H1 (cell line): Measurements from ENCODE around the gene GPR83. TPM values are rescaled to one million over a fixed set of nuclear protein-coding genes. Genes with fewer than 3 reads are reported as not detected.

Experiments
- CTCF ChIA-PET: fragments of 300-600 bp; sonication (Branson Sonifier 250); formaldehyde crosslinking; loops from one replicate; lab custom pipeline; 2021; ENCODE audit not compliant: partially characterized antibody; lab: Charles Lee
- POLR2A ChIA-PET: fragments of 300-600 bp; sonication (Branson Sonifier 250); formaldehyde crosslinking; loops from one replicate; lab custom pipeline; 2021; ENCODE audit warnings: inconsistent platforms; ENCODE audit not compliant: partially characterized antibody; lab: Charles Lee
- DNase-seq, 2 experiments: peaks; one replicate each; pipeline versions ENCODE4 v3.0.0 to v3.0.0-alpha.2; 2010 to 2022; ENCODE audit warnings: low spot score in 2 of 2, low read depth in 1 of 2, mixed read lengths in 1 of 2
- FAIRE-seq: peaks from 2 replicates; lab custom pipeline; 2011; peaks lifted over from hg19 to GRCh38; lab: Jason Lieb, UNC
- H2AFZ ChIP-seq: 2 replicates; pipeline ENCODE4 v1.8.1; 2012; ENCODE audit warnings: low read length, inconsistent platforms
- H2AK5ac ChIP-seq: 2 replicates; pipeline ENCODE4 v1.6.1; 2013; ENCODE audit warnings: low read depth, low read length
- H2BK120ac ChIP-seq: replicated peaks from 2 replicates; pipeline ENCODE3; 2013; ENCODE audit warnings: low read depth, low read length, inconsistent platforms
- H2BK12ac ChIP-seq: 2 replicates; pipeline ENCODE4 v1.6.1; 2013; ENCODE audit warnings: low read depth, low read length
- H2BK15ac ChIP-seq: 2 replicates; pipeline ENCODE4 v1.6.1; 2013; ENCODE audit warnings: low read length
- H2BK20ac ChIP-seq: 2 replicates; pipeline ENCODE4 v1.6.1; 2013; ENCODE audit warnings: low read length
- H2BK5ac ChIP-seq: 2 replicates; pipeline ENCODE4 v1.6.1; 2013; ENCODE audit warnings: low read depth, low read length
- H3K14ac ChIP-seq: 2 replicates; pipeline ENCODE4 v1.6.1; 2013; ENCODE audit warnings: inconsistent platforms; ENCODE audit not compliant: insufficient read length
- H3K18ac ChIP-seq: 2 replicates; pipeline ENCODE4 v1.6.1; 2013; ENCODE audit warnings: low read length; ENCODE audit errors: extremely low read depth
- H3K23ac ChIP-seq: 2 replicates; pipeline ENCODE4 v1.6.1; 2013; ENCODE audit warnings: inconsistent platforms; ENCODE audit not compliant: insufficient read length
- H3K23me2 ChIP-seq: 2 replicates; pipeline ENCODE4 v1.6.1; 2013; ENCODE audit warnings: low read depth, low read length
- H3K27ac ChIP-seq: 2 replicates; pipeline ENCODE4 v1.6.1; 2011; ENCODE audit warnings: low read depth, low read length, inconsistent platforms
- H3K27me3 ChIP-seq, 4 experiments: replicated peaks in 1 of 4; 1 replicate in 1 of 4; 2 replicates in 3 of 4; pipeline versions ENCODE4 v1.6.1 to v1.8.1; 2011 to 2013; ENCODE audit warnings: low read length in 3 of 4, mild to moderate bottlenecking in 3 of 4, inconsistent platforms in 2 of 4, mixed read lengths in 2 of 4, moderate library complexity in 1 of 4; ENCODE audit not compliant: control insufficient read depth in 3 of 4, insufficient read depth in 3 of 4; ENCODE audit errors: extremely low read depth in 1 of 4
- H3K36me3 ChIP-seq, 4 experiments: 2 replicates each; pipeline versions ENCODE4 v1.6.1 to v1.8.1; 2011 to 2013; ENCODE audit warnings: mild to moderate bottlenecking in 4 of 4, low read length in 3 of 4, moderate library complexity in 2 of 4, control low read depth in 1 of 4, inconsistent platforms in 1 of 4; ENCODE audit not compliant: insufficient read depth in 4 of 4, control insufficient read depth in 2 of 4
- H3K4ac ChIP-seq: replicated peaks from 2 replicates; pipeline ENCODE3; 2013; ENCODE audit warnings: low read length, low read depth, mixed read lengths, inconsistent platforms; ENCODE audit not compliant: insufficient read length
- H3K4me1 ChIP-seq, 4 experiments: replicated peaks in 1 of 4; 1 replicate in 1 of 4; 2 replicates in 3 of 4; pipeline versions ENCODE4 v1.6.1 to v1.8.1; 2011 to 2013; ENCODE audit warnings: low read length in 3 of 4, inconsistent platforms in 2 of 4, mixed read lengths in 1 of 4; ENCODE audit not compliant: insufficient read depth in 4 of 4, control insufficient read depth in 3 of 4
- H3K4me2 ChIP-seq, 2 experiments: 2 replicates each; pipeline versions ENCODE4 v1.6.1 to v1.8.1; 2011 to 2013; ENCODE audit warnings: low read depth in 2 of 2, low read length in 2 of 2, control low read depth in 1 of 2, inconsistent platforms in 1 of 2, mild to moderate bottlenecking in 1 of 2; ENCODE audit not compliant: insufficient read depth in 1 of 2
- H3K4me3 ChIP-seq, 4 experiments: fragments of 200-600, 300-600 bp in 1 of 4; sonication (generic), shearing (Covaris generic), sonication (Bioruptor Twin) in 1 of 4; 2 replicates each; pipeline versions ENCODE4 v1.5.1 to v1.8.1; 2011 to 2016; ENCODE audit warnings: low read length in 4 of 4, low read depth in 3 of 4, control low read depth in 2 of 4, inconsistent platforms in 2 of 4, mild to moderate bottlenecking in 2 of 4, mixed read lengths in 1 of 4, moderate library complexity in 1 of 4; ENCODE audit not compliant: insufficient read depth in 2 of 4; ENCODE audit errors: extremely low read depth in 1 of 4
- H3K56ac ChIP-seq: replicated peaks from 2 replicates; pipeline ENCODE3; 2013; ENCODE audit warnings: low read depth, mild to moderate bottlenecking, mixed read lengths, low read length, inconsistent platforms; ENCODE audit not compliant: insufficient read length
- H3K79me1 ChIP-seq: 2 replicates; pipeline ENCODE4 v1.6.1; 2013; ENCODE audit warnings: low read depth, low read length, control low read depth
- H3K79me2 ChIP-seq, 2 experiments: 2 replicates each; pipeline versions ENCODE4 v1.6.1 to v1.8.1; 2012 to 2013; ENCODE audit warnings: low read length in 2 of 2, mild to moderate bottlenecking in 2 of 2, inconsistent platforms in 1 of 2; ENCODE audit not compliant: insufficient read depth in 2 of 2, control insufficient read depth in 1 of 2
- H3K9ac ChIP-seq, 4 experiments: replicated peaks in 1 of 4; 1 replicate in 1 of 4; 2 replicates in 3 of 4; pipeline versions ENCODE4 v1.6.1 to v1.8.1; 2011 to 2013; ENCODE audit warnings: low read depth in 3 of 4, low read length in 3 of 4, control low read depth in 2 of 4, mild to moderate bottlenecking in 2 of 4, moderate library complexity in 2 of 4, inconsistent platforms in 1 of 4; ENCODE audit errors: extremely low read depth in 1 of 4
- H3K9me3 ChIP-seq, 2 experiments: 2 replicates each; pipeline versions ENCODE4 v1.6.1 to v1.8.1; 2012 to 2013; ENCODE audit warnings: mild to moderate bottlenecking in 2 of 2, moderate library complexity in 2 of 2, control low read depth in 1 of 2, inconsistent platforms in 1 of 2, low read depth in 1 of 2, low read length in 1 of 2, mixed read lengths in 1 of 2; ENCODE audit not compliant: insufficient read depth in 2 of 2
- H4K20me1 ChIP-seq, 2 experiments: replicated peaks in 1 of 2; 2 replicates each; pipeline versions ENCODE3 to v1.8.1; 2011 to 2013; ENCODE audit warnings: inconsistent platforms in 2 of 2, low read length in 2 of 2, mild to moderate bottlenecking in 1 of 2; ENCODE audit not compliant: insufficient read depth in 2 of 2, control insufficient read depth in 1 of 2
- H4K5ac ChIP-seq: 2 replicates; pipeline ENCODE4 v1.6.1; 2013; ENCODE audit warnings: low read length, low read depth, mixed read lengths, inconsistent platforms; ENCODE audit not compliant: insufficient read length
- H4K8ac ChIP-seq: 2 replicates; pipeline ENCODE4 v1.8.0; 2013; ENCODE audit warnings: mild to moderate bottlenecking, moderate library complexity, low read length, inconsistent platforms; ENCODE audit not compliant: insufficient read depth; ENCODE audit errors: extremely low read depth
- H4K91ac ChIP-seq: replicated peaks from 2 replicates; pipeline ENCODE3; 2013; ENCODE audit warnings: low read length, mixed read lengths, inconsistent platforms; ENCODE audit not compliant: insufficient read length
- ATF2 ChIP-seq: IDR thresholded peaks from 2 replicates; pipeline ENCODE4 v1.6.1; 2012; ENCODE audit warnings: low read length, inconsistent platforms
- BACH1 ChIP-seq: IDR thresholded peaks from 2 replicates; pipeline ENCODE4 v1.6.1; 2012; ENCODE audit warnings: low read length, improper control_type of control experiment
- BRCA1 ChIP-seq: IDR thresholded peaks from 2 replicates; pipeline ENCODE4 v1.6.1; 2012; ENCODE audit warnings: low read depth, low read length, improper control_type of control experiment
- CHD1 ChIP-seq: IDR thresholded peaks from 2 replicates; pipeline ENCODE4 v1.6.1; 2012; ENCODE audit warnings: low read depth, low read length, improper control_type of control experiment
- HDAC2 ChIP-seq, 2 experiments: fragments of 300-600 bp in 1 of 2; sonication (generic) in 1 of 2; IDR thresholded peaks; 2 replicates each; pipeline ENCODE4 v1.6.1; 2011 to 2012; ENCODE audit warnings: low read depth in 2 of 2, low read length in 2 of 2, mild to moderate bottlenecking in 2 of 2, moderate library complexity in 2 of 2, borderline replicate concordance in 1 of 2, inconsistent platforms in 1 of 2
- JUN ChIP-seq: IDR thresholded peaks from 2 replicates; pipeline ENCODE4 v1.6.1; 2011; ENCODE audit warnings: low read depth, mild to moderate bottlenecking, improper control_type of control experiment, low read length
- MAFK ChIP-seq: IDR thresholded peaks from 2 replicates; pipeline ENCODE4 v1.6.1; 2012; ENCODE audit warnings: low read depth, mild to moderate bottlenecking, improper control_type of control experiment, low read length
- POLR2A ChIP-seq, 2 experiments: IDR thresholded peaks; 1 replicate in 1 of 2; 2 replicates in 1 of 2; pipeline ENCODE4 v1.6.1; 2011; ENCODE audit warnings: low read depth in 2 of 2, low read length in 2 of 2, mild to moderate bottlenecking in 2 of 2; ENCODE audit errors: control extremely low read depth in 1 of 2
- POLR2AphosphoS5 ChIP-seq: IDR thresholded peaks from 2 replicates; pipeline ENCODE4 v1.6.1; 2011; ENCODE audit warnings: low read depth, low read length
- RAD21 ChIP-seq, 2 experiments: IDR thresholded peaks in 1 of 2; conservative IDR thresholded peaks in 1 of 2; 2 replicates each; pipeline ENCODE4 v1.6.1; 2011; ENCODE audit warnings: low read depth in 2 of 2, low read length in 2 of 2, improper control_type of control experiment in 1 of 2, inconsistent platforms in 1 of 2, mild to moderate bottlenecking in 1 of 2, moderate library complexity in 1 of 2
- SP1 ChIP-seq: IDR thresholded peaks from 2 replicates; pipeline ENCODE4 v1.6.1; 2011; ENCODE audit warnings: low read depth, low read length
- SP2 ChIP-seq: IDR thresholded peaks from 2 replicates; pipeline ENCODE4 v1.6.1; 2012; ENCODE audit warnings: mild to moderate bottlenecking, low read length, inconsistent platforms
- YY1 ChIP-seq: IDR thresholded peaks from 2 replicates; pipeline ENCODE4 v1.6.1; 2011; ENCODE audit warnings: low read depth, mild to moderate bottlenecking, low read length
- WGBS, 2 experiments: shearing (Covaris generic) in 1 of 2; methylation state at CpG; one replicate each; pipeline versions ENCODE4 v1.1.6 to v1.1.7; 2013 to 2015; ENCODE audit warnings: low lambda C conversion rate in 2 of 2, mixed read lengths in 2 of 2, inconsistent platforms in 1 of 2, low coverage in 1 of 2, missing lambda C conversion rate in 1 of 2; ENCODE audit not compliant: insufficient replicate concordance in 2 of 2, insufficient coverage in 1 of 2, insufficient read length in 1 of 2; ENCODE audit errors: extremely low coverage in 1 of 2, missing lambda C conversion rate in 1 of 2; 5-methylcytosine and 5-hydroxymethylcytosine counted together
- polyA plus RNA-seq, 7 experiments: library from polyadenylated mRNA; depleted of rRNA in 3 of 7; stranded (reverse) in 5 of 7; unstranded in 2 of 7; fragments of >200 nt in 5 of 7; fragments of 200-250 nt in 2 of 7; gene quantifications; 1 replicate in 5 of 7; 2 replicates in 1 of 7; 4 replicates in 1 of 7; pipeline versions ENCODE4 v1.2.1 to v1.2.3, GENCODE V29; 2011 to 2013; ENCODE audit warnings: missing spikeins in 2 of 7, mixed read lengths in 2 of 7
- total RNA-seq: library from RNA; stranded (reverse); fragmentation: NEBNext Ultra II Directional; extraction: Animal tissue kit (Norgen Biotek cat#: 25700); gene quantifications from 2 replicates; pipeline ENCODE4 v1.2.1, GENCODE V29; 2021

GPR83 gene
- total and polyA plus RNA-seq, 2 of the 8 experiments (the other 6 are each of a cell fraction or from before 2014, with no cell fraction given): 0.30 to 1.5 TPM

- no peak overlapping the region for H4K91ac ChIP-seq
- H3K4ac ChIP-seq: no peak overlapping the region
- H3K9me3 ChIP-seq: no peaks in the 10 kb centered on the region
- no peak for DNase-seq
- H2BK15ac ChIP-seq: no peak overlapping the region
- ChIA-PET POLR2A (no interaction called here), CTCF (no interaction called here)
- H2AK5ac ChIP-seq: no peak overlapping the region
- H2BK120ac ChIP-seq: no peak overlapping the region
- no peaks in the 10 kb centered on the region for H3K36me3 ChIP-seq
- H4K5ac ChIP-seq: no peak overlapping the region
- H3K14ac ChIP-seq: no peak overlapping the region
- no peak overlapping the region for H4K8ac ChIP-seq
- H3K56ac ChIP-seq: no peak overlapping the region
- H3K4me3 ChIP-seq: no peak overlapping the region
- H2BK5ac ChIP-seq: no peak overlapping the region
- H3K27me3 ChIP-seq: peaks cover 9 to 32% (median 29%) of the 10 kb centered on the region in 4 experiments
- no peak overlapping the region for H2BK12ac ChIP-seq
- 97% methylated on average over 4 of the region's 4 CpGs; no CpG with 5 or more reads in 1 of the 2 experiments for WGBS, 2 experiments
- no peak overlapping the region for H2BK20ac ChIP-seq
- no peak overlapping the region for H3K18ac ChIP-seq
- no peaks in the 10 kb centered on the region for H3K79me2 ChIP-seq
- FAIRE-seq: no peak
- H3K4me1 ChIP-seq: peaks cover 0 to 2% (median 0%) of the 10 kb centered on the region in 4 experiments; a peak in 2 of 7 replicates
- no peaks in the 10 kb centered on the region for H3K79me1 ChIP-seq
- H3K27ac ChIP-seq: no peak overlapping the region
- no peak overlapping the region for H3K23ac ChIP-seq
- H2AFZ ChIP-seq: no peak overlapping the region
- H3K9ac ChIP-seq: no peak overlapping the region
- H4K20me1 ChIP-seq: no peaks in the 10 kb centered on the region
- peaks cover 13% of the 10 kb centered on the region; the same call in 1 of the 2 replicates for H3K23me2 ChIP-seq
- H3K4me2 ChIP-seq: peak overlapping the region in 1 of 2 experiments; percentile 91; a peak in 1 of 4 replicates
- TF ChIP-seq HDAC2 (IDR thresholded peaks at IDR 0.05; ENCODE audit: borderline replicate concordance in 1 of 2, low read depth in 2 of 2, low read length in 2 of 2): no peak
- no peak for TF ChIP-seq SP1
- TF ChIP-seq POLR2AphosphoS5: no peak
- TF ChIP-seq CHD1: no peak
- TF ChIP-seq ATF2: no peak
- TF ChIP-seq BACH1: no peak
- no peak for TF ChIP-seq BRCA1
- TF ChIP-seq RAD21 (IDR thresholded peaks at IDR 0.05 in 1 of 2, conservative IDR thresholded peaks at IDR 0.05 in 1 of 2; ENCODE audit: low read depth in 2 of 2, low read length in 2 of 2): no peak
- TF ChIP-seq SP2: no peak
- TF ChIP-seq MAFK: no peak
- no peak for TF ChIP-seq POLR2A (IDR thresholded peaks at IDR 0.05; ENCODE audit: control extremely low read depth in 1 of 2, low read depth in 2 of 2, low read length in 2 of 2)
- TF ChIP-seq JUN: no peak
- no peak for TF ChIP-seq YY1
These were observed 1.2 kb downstream of the GPR83 start for GRCh38 chr11:94400050-94400449.
